Stimulated activated naive CD4-positive, alpha-beta T cell (primary cell): ENCODE results near the gene SDK1.
A peak's percentile ranks its signal among the peaks of the same experiment; 100 is the strongest.

ENCODE experiments used
- DNase-seq, 6 experiments: peaks; one replicate each; lab custom pipeline; 2025; lab: John Stamatoyannopoulos, UW

SDK1 gene

DNA sequence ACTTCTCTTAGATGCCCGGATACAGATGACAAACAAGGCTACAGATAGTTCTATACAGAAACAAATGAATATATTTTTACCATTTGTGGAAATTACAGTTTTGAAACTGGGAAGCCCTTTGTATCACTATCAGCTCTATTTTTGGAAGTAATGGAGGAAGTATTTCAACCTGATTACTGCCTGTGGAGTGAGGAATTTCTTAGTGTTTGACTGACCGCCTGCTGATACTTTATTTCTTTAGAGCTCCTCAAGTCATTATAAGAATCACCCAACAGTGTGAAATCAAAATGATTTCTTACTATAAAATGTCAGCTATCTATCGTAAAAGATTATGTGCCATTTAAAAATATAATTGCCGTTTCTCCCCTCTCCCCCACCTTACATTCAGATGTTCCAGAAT lies 290.9 kb downstream of the SDK1 start:
- DNase-seq, result no peak

DNA sequence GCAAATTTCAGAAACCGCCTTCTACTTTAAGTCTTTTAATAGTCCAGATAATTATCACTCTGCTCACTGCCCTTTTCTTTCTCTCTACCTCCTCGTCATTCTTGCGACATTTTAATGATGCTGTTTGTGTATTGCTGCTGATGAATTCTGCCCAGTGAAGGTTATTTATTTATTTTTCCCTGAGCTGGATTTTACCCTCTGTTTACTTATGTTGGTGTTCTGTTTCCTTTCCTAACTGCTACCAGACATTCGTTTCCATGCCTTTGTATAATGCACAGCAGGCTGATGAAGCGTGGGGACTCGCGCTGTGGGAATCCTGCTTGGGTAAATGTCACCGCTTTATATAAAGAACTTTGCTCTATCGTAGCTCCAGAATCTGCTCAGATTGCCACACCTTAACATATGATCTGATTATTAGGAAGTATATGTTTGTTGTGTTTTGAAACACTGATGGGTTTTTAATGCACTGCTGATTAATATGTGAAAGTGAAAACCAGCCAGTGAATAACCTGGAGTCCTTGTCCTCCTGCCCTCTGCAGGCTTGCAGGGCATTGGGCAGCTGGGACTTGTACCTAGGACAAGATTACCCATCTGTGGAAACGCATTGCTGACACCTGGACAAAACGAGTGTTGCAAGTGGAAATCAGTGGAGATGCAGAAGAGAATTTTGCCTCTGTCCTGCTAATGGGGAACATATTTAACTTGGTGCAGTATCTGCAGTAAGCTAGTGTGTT lies 291.5 kb downstream of the SDK1 start:
- DNase-seq, result no peak

DNA sequence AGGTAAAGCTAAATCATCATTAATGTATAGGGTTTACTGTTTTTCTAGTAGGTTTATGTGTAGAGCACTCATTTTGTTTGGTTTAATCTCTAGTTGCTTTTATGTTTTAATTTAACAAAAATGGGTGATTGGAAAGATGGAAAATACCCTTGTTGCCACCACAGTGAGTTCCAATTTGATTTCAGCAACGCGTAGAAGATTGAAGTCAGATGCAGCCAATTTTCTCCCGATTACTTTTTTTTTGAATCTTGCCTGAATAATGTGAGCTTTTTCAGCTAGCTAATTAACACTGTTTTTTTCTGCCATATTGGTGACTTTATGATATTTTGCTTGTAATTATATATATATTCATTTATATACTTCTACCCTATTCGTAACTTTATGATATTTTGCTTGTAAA lies 293.8 kb downstream of the SDK1 start:
- no peak for DNase-seq

DNA sequence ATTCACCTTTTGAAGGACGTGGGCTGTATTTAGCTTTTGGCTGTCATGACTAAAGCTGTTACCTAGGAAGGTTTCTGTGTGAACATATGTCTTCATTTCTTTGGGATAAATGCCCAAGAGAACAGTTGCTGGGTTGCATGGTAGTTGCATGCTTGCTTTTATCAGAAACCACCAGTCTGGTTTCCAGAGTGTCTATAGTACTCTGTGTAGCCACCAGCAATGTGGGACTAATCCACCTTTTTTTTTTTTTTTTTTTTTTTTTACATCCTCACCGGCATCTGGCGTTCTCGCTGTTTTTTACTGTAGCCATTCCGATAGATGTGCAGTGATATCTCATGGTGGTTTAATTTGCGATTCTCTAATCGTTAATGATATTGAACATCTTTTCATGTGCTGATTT lies 297.8 kb downstream of the SDK1 start:
- no peak for DNase-seq

DNA sequence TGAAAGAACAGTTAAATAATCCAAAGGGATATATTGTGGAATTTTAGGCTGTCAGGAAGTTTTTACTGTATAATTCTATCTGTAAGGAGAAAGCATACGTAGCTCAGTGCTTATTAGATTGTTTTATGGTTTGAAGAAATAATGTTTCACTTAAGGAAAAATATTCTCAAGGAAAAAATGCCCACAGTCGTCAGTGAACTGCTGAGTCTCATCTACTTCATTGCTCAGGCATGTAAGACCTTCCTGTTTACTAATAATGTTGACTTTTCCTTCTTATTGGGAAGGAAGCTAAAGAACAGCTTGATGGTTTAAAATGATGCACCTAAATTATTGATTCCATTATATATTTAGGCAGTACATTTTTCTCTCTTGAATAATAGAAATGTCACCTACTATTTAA lies 304.2 kb downstream of the SDK1 start:
- DNase-seq, result no peak

DNA sequence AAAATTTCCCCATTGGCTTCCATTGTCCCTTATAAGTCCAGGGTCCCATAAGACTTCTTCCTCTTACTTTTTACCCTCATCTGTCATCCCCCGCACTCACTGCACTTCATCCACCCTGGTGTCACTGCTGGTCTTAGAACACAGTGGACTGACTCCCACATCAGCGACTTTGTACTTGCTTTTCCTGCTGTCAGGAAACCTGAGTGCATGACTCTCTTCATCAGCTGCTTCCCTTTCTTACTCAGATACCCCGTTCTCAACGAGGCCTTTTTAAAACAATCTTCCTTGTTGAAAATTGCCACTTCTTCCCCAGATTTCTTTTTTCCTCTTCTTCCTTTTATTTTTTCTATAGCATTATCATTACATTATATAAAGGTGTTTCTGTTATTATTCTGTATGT lies 305.4 kb downstream of the SDK1 start:
- DNase-seq, result no peak

DNA sequence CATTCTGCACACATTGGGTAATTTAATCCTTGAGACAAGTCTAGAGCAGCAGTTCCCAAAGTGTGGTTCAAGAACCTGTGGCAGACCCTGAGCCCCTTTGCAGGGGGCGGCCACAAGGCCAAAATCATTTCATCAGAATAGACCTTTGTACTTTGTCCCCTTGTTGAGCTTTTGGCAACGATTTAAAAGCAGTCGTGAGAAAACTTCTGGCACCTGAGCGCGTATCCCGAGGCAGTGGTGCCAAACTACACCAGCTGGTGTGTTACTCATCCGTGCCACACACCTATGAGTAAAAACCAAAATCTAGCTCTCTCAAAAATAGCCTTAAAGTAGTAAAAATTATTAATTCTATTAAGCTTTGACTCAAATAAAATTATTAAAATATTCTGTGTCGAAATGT lies 306.8 kb downstream of the SDK1 start:
- DNase-seq, result no peak

DNA sequence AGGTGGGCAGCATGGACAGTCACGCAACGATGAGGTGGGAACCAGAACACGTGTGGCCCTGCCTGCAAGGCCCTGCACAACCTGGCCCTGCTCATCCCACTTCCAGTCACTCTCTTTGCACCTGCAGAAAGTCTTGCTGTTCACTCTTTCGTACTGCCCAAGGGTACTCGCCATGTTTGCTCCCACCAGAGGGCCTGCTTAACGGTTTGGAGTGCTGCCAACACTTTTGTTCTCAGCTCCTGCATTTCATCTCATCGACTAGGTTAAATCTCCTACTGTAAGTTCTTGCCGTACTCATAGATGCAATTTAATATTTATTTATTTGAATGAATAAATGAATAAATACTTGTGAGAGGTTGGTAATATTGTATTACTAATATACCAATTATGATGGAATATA lies 315.3 kb downstream of the SDK1 start:
- no peak for DNase-seq

DNA sequence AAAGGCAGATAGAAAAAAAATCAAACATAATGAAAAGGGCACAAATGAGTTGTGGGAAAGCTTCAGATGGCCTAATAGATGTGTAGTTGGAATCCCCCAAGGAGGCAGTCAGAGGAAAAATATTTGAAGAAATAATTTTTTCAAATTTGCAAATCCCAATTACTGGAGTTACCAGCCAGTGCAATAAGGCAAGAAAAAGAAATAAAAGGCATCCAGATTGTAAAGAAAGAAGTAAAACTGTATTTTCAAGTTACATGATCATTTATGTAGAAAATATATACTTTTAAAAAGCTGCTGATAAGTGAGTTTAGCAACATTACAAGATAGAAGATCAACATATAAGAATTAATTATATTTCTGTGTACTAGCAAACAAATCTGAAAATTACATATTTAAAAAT lies 329.0 kb downstream of the SDK1 start:
- no peak for DNase-seq

DNA sequence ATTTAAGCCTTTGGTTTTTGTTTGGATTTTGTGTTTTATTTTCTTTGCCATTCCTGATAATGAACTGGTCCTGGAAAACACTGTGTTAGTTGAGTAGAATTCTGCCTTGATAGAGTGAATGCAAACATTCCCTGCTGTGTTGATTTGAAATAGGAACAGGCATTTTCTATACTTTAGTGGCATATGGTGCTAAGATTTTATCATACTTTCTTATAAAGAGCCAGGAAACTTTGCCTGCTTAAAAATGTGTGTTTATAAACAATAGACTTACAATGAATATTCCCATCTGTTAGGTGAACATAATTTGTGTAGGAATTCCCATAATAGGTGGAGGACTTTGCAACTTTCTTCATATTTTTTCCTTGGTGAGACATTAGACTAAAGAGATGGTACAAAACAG lies 333.3 kb downstream of the SDK1 start:
- no peak for DNase-seq

DNA sequence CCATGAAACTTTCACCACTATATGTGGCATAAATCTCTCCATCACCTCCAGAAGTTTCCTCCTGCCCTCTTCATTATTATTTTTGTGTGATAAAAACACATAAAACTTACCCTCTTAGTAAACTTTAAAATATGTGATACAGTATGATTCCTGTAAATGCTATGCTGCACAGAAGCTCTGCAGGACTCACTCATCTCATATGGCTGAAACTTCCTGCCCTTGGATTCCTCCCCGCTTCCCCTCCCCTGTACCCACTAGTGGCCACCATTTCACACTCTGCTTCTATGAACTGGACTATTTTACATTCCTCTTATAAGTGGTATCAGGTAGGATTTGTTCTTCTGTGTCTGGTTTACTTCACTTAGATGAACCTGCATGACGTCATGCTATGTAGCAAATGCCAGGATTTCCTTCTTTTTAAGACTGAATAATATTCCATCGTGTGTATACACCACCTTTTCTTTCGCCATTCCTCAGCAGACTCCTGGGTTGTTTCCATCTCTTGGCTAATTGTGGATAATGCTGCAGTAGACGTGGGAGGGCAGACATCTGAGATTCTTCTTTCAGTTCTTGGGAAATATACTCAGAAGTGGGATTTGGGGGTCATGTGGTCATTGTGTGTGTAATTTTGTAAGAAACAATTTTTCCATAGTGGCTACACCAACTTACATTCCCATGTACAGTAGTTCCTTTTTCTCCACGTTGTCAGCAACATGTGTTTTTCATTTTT lies 335.2 kb downstream of the SDK1 start:
- no peak for DNase-seq

DNA sequence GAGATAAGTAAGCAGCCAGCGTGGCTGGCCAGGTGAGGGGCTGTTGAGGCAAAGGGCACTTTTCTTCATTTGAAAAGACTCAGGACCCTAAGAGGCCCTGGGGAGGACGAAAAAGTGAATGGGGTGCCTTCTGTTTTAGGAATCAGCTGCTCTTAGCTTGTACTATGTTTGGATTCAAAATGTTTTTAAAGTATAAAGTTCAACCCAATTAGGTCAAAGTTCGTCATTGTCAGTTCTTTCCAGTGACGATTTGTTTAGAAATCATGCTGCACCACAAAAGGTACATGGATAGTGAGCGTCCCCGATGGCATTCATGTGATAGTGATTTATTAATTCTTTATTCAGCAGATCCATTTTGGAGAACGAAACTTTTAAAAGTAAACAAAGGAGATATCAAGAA lies 338.2 kb downstream of the SDK1 start:
- DNase-seq, result no peak

DNA sequence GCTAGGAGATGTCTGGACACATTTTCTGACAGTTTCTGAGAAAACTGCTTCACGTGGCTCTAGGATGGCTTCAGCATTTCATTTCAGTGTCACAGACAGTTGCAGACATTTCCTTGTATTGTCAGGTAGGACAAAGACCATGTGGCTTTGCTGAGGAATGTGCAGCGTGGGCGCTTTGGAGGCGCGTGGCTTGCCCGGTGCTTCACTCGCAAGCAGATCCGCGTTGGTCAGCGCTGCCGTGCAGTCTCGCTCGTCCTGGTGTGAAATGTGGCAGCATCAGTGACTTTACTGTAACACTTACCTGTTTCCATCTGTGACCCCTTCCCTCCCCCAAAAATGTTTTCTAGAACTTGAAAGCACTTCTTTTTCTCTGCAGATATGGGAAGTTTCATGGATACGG lies 340.5 kb downstream of the SDK1 start:
- no peak for DNase-seq

DNA sequence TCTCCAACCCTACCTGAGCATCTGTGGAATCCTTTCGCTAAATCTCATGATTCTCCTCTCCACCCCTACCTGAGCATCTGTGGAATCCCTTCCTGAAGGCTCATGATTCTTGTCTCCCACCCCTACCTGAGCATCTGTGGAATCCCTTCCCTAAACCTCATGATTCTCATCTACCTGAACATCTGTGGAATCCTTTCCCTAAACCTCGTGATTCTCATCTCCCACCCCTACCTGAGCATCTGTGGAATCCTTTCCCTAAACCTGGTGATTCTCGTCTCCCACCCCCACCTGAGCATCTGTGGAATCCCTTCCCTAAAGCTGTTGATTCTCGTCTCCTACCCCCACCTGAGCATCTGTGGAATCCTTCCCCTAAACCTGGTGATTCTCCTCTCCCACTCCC lies 342.0 kb downstream of the SDK1 start:
- DNase-seq, result no peak

DNA sequence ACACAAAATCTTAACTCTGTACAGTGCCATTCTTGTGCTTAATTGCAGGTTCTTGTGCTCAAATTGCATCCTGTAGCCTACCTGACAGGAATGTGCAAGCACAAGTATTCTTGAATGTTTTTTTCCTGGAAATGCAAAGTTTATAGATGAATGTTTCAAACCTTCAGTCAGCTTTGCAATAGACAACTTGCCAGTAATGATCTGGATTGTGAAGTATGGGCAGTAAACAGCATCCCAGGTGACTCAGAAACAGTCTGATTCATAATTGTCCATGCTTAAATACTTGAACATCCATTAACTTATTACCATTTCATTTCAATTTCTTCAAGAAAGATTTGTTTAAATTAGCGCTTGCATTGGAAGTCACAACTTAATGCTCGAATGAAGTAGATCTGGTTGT lies 347.2 kb downstream of the SDK1 start:
- no peak for DNase-seq

DNA sequence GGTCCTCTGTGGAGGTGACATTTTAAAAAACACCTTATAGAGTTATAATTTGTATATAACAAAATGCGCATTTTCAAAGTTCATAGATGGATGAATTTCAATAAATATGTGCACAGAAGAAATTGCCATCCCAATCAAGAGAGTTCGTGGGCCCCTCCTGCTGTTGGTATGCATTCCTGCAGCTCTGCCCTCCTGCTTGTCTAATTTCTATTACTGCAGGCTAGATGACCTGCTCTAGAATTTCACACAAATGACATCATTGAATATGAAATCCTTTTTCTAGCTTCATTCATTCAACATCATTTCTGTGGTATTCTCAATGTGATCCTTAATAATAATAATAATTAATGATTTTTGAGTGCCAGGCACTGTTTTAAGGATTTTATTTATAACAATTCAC lies 348.2 kb downstream of the SDK1 start:
- no peak for DNase-seq

DNA sequence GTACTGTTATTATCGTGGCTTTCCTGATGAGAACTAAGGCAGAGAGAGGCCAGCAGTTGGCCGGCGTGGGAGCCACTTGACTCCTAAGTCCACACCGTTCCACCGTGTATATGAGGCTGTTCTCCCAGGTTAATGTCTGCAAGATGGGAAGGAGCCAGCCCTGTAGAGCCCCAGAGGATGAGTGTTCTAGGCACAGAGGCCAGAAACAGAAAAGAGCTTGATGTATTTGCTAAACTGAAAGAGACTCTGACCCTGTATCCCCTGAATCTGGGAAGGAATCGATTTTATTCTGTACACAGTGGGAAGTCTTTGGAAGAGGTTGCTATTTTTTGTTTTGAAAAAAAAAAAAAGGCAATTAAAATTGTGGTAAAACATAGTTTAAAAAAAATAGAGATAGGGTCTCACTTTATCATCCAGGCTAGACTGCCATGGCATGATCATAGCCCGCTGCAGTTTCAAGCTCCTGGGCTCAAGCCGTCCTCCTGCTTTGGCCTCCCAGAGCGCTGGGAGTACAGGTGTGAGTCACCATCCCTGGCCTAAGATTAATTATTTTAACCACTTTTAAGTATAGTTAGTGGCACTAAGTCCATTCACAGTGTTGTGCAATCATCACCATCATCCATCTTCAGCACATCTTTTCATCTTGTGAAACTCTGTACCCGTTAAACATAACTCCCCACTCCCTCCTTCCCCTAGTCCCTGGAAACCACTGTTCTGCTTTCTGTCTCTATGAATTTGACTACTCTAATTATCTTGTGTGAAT lies 348.8 kb downstream of the SDK1 start:
- DNase-seq, result no peak

DNA sequence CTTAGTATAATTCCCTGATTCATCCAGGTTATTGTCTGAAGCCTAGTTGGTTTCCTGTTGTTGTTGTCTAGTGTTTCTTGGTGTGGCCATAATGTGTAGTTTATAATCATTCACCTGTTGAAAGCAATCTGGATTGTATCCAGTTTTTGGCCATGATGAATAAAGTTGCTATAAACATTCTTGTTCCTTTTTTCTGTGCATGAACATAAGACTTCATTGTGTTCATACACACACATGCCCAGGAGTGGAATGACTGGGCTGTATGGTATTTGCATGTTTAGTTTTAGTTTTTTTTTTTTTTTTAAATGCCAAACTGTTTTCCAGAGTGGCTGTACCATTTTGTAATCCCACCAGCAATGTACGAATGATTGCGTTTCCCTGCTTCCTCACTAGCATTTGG lies 349.8 kb downstream of the SDK1 start:
- no peak for DNase-seq

DNA sequence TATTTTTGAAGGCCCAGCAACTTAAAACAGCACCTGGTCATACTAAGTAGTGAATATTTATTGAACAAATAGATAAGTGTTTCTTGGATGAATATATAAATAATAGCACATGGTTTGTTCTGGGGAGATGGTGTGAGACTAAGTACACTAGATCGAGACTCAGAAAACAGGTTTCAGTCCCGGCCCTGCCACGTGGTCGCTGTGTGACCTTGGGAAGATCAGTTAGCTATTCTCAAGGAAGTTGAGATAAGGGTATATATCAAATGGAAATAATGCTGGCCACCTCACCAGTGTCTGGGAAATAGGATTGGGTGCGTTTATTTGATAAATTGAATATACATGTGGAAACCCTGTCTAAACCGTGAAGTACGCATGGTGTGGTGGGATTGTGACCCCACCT lies 354.6 kb downstream of the SDK1 start:
- DNase-seq, result no peak

DNA sequence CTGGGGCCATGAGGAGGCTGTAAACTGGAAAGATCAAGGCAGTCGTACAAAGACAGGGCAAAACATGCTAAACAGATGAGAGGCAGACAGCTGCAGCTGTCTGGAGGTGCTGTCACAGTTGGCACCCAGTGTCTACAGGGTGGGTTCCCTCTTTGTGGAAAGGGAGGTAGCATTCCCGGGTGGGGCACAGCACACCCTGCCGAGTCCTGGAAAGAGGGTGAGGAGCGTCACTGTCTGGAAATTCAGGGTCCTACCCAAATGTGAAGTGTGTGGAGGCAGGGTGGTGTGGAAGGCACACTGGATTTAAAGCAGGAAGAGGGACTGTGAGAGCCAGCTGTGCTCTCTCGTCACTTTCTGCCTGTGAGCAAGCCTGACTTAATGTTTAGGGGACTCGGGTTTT lies 356.2 kb downstream of the SDK1 start:
- DNase-seq, result no peak

DNA sequence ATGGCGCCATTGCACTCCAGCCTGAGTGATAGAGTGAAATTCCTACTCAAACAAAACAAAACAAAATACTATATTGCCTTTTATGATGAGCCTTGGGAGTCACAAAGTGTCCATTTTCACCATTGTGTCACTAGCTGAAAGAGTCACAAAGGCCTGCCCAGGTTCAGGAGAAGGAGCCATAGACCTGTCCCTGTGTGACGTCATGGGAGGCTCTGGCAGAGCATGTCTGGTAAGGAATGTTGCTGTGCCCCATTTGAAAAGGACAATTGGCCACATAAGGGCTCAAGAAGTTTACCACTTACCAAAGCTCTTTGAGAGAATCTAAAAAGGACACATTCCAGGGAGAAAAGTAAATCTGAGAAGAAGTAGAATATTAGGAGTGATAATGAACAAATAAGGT lies 367.7 kb downstream of the SDK1 start:
- DNase-seq, result no peak

DNA sequence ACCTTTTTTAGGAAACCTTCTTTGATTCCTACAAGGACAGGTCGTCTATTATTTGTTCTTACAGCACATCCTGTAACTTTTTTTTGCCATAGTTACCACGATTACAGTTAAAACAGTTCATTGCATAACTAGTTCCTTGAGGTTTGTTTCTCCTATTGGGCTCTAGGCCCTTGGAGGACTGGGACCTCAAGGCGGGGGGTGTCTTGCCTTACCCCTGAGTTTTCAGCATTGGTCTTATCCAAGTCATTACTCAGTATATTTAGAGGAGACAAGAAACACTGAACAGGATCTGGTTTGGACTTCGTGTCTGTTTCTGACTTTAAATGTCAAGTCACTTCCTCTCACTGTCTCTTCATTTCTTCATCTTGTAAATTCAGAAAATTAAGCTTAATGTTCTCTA lies 369.8 kb downstream of the SDK1 start:
- DNase-seq, result peak in 1 of 6 experiments; percentile 6

DNA sequence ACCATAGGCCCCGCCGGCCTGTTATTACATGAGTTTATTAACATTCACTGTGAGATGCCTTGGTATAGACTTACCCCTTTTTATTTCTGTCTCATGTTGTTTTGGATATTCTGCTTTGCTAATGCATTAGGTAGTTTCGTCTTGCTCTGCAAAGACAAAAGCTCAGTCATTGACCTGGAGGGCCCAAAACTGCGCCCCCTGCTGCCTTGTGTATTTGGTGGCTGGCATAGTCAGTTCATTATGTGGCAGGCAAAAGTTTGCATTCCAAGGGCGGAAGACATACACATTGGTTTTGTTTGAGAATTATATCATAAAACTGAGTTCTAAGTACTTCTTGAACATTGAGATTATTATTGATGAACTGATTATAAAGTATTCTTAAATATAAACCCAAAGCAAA lies 372.5 kb downstream of the SDK1 start:
- peak; percentile 6 to 53 (median 26) for DNase-seq
